Fibroblast of pulmonary artery (primary cell): ENCODE results near the gene KCNQ1.

Experiments
- DNase-seq: peaks from one replicate; pipeline ENCODE4 v3.0.0-alpha.2; 2010; ENCODE audit warnings: low read depth
- H3K4me3 ChIP-seq: replicated peaks from 2 replicates; pipeline ENCODE4 v1.5.1; 2011; ENCODE audit warnings: low read depth, mild to moderate bottlenecking, control low read depth, low read length, moderate library complexity
- TF ChIP-seq, protein P1 (sequence below): IDR thresholded peaks from 2 replicates; pipeline ENCODE4 v1.5.1; 2011; ENCODE audit warnings: mild to moderate bottlenecking, control low read depth, low read length, inconsistent platforms; ENCODE audit errors: missing control alignments

Gene KCNQ1

GRCh38 chr11:2667940-2668339 lies 223.1 kb downstream of the KCNQ1 start:
- TF ChIP-seq, protein P1, sequence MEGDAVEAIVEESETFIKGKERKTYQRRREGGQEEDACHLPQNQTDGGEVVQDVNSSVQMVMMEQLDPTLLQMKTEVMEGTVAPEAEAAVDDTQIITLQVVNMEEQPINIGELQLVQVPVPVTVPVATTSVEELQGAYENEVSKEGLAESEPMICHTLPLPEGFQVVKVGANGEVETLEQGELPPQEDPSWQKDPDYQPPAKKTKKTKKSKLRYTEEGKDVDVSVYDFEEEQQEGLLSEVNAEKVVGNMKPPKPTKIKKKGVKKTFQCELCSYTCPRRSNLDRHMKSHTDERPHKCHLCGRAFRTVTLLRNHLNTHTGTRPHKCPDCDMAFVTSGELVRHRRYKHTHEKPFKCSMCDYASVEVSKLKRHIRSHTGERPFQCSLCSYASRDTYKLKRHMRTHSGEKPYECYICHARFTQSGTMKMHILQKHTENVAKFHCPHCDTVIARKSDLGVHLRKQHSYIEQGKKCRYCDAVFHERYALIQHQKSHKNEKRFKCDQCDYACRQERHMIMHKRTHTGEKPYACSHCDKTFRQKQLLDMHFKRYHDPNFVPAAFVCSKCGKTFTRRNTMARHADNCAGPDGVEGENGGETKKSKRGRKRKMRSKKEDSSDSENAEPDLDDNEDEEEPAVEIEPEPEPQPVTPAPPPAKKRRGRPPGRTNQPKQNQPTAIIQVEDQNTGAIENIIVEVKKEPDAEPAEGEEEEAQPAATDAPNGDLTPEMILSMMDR, result no peak
- DNase-seq, result no peak

GRCh38 chr11:2668876-2669275 lies 224.1 kb downstream of the KCNQ1 start:
- TF ChIP-seq, protein P1, result no peak

More at GRCh38 chr11:2667940-2668339, 223.1 kb downstream of the KCNQ1 start:
- no peak overlapping the region for H3K4me3 ChIP-seq

DNA sequence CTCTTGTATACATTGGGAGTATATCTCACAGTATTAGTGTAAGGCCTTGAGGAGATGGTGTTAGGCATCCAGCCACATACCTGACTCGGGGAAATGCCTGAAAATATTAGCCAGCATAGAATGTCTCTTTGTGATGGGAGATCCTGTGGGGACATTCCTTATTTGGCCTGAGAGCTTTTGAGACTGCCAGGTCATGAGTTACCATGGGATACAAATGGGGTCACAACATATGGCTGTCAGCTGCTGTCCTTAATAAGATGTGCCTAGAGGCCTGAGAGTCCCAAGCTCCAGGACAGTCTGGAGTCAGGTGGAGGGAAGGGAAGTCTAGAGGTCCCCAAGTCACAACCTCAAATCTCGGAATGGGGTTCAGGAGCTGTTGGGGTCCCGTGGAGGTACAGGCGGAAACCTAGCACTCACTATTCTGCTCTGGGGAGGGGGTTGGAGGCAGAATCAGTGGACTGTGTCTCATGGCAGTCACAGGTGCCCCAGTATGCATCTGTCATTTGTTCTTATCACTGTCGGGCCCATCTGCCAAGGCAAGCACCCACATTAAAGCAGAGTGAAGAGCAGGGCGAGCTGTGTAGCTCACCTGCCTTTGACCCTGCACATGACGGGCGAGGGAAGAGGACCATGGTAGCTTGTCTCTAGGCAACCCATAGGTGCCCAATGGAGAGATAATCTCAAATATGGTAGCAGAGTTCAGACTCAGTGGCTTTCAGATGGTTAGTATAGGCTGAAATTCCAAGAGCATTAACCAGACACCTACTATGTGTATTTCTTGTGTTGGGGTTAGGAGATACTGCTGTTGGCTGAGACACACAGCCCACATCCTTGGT lies 225.0 kb downstream of the KCNQ1 start:
- no peak for DNase-seq
- TF ChIP-seq, protein P1, result no peak
- no peak overlapping the region for H3K4me3 ChIP-seq

More at GRCh38 chr11:2668876-2669275, 224.1 kb downstream of the KCNQ1 start:
- no peak for DNase-seq
- no peak overlapping the region for H3K4me3 ChIP-seq

- H3K4me3 ChIP-seq, result no peak overlapping the region
- DNase-seq, result no peak
- TF ChIP-seq, protein P1, result no peak
Observed at GRCh38 chr11:2670541-2671100, 225.8 kb downstream of the KCNQ1 start.

DNA sequence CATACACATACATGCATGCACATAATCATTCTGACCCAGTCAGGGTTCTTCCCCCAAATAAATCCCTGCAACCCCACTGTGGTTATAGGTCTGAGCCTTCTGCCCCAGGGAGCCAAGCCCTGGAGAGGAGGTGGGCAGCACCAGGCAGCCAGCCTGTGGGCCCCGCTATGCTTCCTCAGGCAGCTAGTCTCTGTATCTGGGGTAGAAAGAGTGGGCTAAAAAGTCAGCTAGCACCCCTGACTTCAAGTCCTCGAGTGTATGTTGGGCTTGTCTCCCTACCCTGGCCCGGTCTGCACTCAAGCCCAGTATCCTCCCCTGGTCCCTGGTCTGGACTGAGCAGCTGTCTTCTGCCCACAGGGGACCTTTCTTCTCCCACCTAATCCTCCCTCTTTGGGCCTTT lies 226.9 kb downstream of the KCNQ1 start:
- TF ChIP-seq, protein P1, result no peak
- H3K4me3 ChIP-seq, result no peak overlapping the region
- DNase-seq, result no peak

DNA sequence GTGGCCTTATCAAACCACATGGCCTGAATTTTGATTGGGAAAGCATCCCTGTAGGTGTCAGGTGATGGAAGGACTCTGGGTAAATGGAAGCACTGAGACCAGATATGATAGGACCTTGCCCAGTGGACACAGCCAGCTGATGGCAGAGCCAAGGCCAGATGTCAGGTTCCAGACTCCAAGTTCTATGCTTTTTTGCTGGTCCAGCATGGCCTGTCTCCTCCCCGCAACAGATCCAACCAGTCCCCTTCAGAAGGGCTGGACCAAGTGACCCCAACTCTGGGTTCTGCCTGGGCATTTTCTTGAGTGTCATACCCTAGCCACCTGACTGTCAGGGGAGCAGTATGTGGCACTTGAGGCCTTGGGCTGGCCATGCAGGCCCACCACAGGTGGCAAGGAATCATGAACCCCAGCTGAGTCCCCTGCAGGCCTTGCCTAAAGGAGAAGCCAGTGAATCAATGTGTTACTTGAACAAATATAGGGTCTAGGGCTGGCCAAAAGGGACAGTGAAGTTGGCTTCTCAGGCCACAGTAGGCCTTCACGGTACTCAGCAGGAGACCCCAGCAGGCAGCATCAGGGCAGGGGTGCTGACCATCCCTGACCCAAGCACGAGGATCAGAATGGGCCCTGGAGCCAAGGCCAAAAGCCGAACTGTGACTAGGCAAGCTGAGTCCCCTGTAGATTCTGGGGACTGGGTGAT lies 227.9 kb downstream of the KCNQ1 start:
- DNase-seq, result no peak
- TF ChIP-seq, protein P1, result no peak
- H3K4me3 ChIP-seq, result no peak overlapping the region
